Transverse colon (tissue), 4 donors: Measurements from ENCODE around the gene ARL8A.

Source experiments
- POLR2A ChIP-seq: fragments of 450-650 bp; IDR thresholded peaks from one replicate; pipeline ENCODE4 v1.6.1; 2016; ENCODE audit warnings: antibody characterized with exemption, mild to moderate bottlenecking, moderate library complexity
- POLR2AphosphoS5 ChIP-seq, 3 donors: sonication (generic); formaldehyde crosslinking; IDR thresholded peaks; one replicate each; pipeline ENCODE4 v1.6.1; 2016; ENCODE audit warnings: antibody characterized with exemption in 3 of 3
- TF ChIP-seq, protein P1 (sequence below), 5 experiments: fragments of 200-600 bp in 3 of 5; fragments of 450-650 bp in 2 of 5; sonication (generic) in 3 of 5; IDR thresholded peaks; 1 replicate in 2 of 5; 2 replicates in 3 of 5; pipeline ENCODE4 v1.5.1; 2016 to 2017; ENCODE audit warnings: antibody characterized with exemption in 5 of 5, inconsistent platforms in 3 of 5, mild to moderate bottlenecking in 2 of 5, moderate library complexity in 1 of 5

DNA sequence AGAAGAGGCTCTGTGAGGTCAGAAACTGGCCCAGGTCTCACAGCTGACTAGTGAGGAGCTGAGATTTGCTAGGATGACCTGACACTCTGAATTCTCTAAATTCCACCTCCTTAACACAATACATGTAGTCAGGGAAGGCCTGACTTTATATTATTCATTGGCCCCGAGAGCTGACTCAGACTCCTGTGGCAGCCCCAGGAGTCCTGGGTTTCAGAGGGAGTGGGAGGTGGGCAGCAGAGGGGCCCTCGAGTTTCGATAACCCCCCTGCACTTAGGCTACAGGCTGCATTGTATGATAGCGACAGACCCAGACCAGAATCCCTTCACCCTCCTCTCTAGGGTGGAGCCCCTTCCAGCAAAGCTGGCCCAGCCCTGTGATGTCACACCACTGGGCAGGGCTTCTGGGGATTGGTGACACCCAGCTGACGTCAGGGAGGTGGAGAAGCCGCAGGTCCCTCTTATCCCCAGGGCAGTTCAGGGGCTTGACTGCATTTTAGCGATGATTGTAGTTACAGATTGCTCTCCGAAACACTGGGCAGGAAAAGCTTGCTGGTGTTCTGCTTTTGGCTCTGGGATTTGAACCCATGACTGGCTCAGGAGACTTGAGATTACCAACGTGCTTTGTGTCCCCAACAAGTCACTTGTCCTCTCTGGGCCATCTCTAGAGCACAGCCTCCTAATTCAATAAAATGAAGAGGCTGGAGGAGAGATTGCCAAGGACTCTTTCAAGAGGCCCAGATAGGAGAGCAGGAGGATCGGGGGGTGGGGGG lies 38.8 kb downstream of the ARL8A start:
- TF ChIP-seq, protein P1, sequence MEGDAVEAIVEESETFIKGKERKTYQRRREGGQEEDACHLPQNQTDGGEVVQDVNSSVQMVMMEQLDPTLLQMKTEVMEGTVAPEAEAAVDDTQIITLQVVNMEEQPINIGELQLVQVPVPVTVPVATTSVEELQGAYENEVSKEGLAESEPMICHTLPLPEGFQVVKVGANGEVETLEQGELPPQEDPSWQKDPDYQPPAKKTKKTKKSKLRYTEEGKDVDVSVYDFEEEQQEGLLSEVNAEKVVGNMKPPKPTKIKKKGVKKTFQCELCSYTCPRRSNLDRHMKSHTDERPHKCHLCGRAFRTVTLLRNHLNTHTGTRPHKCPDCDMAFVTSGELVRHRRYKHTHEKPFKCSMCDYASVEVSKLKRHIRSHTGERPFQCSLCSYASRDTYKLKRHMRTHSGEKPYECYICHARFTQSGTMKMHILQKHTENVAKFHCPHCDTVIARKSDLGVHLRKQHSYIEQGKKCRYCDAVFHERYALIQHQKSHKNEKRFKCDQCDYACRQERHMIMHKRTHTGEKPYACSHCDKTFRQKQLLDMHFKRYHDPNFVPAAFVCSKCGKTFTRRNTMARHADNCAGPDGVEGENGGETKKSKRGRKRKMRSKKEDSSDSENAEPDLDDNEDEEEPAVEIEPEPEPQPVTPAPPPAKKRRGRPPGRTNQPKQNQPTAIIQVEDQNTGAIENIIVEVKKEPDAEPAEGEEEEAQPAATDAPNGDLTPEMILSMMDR (IDR thresholded peaks at IDR 0.05), result no peak
- peak; percentile 26 for TF ChIP-seq POLR2A
- peak; percentile 70 to 85 (median 81) for TF ChIP-seq POLR2AphosphoS5 (IDR thresholded peaks at IDR 0.05)
